ENCODE results near the gene SEC14L3. TPM values are rescaled to one million over a fixed set of nuclear protein-coding genes. Genes with fewer than 3 reads are reported as not detected.

The SEC14L3 gene
- total and polyA plus RNA-seq, 10 of the 15 experiments (the other 5 are each of a cell fraction or from before 2014, with no cell fraction given): 0.03 TPM; not detected in 9

DNA sequence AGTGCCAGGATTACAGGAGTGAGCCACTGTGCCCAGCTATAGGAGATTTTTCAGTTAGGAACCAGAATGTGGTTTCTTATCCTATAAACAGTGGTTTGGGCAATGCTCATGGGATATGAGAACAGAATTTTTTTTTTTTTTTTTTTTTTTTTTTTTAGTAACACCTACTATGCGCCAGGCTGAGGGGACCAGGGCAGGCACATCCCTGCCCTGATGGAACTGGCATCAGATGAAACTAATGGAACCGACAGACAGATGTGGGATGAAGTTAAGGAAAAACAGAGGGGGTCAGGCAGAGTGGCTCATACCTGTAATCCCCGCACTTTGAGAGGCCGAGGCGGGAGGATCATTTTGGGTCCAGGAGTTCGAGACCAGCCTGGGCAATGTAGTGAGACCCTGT lies 28.8 kb upstream of the SEC14L3 start:
- H3K79me2 ChIP-seq (ENCODE audit: control insufficient read depth, insufficient read depth, low read length): no peaks in the 10 kb centered on the region
- DNase-seq (ENCODE audit: low read depth, low spot score) (no peak), ATAC-seq (no peak), FAIRE-seq (no peak)
- peaks cover 0 to 2% of the 10 kb centered on the region in 2 experiments; a peak in 1 of 4 replicates for H3K27me3 ChIP-seq (replicated peaks in 1 of 2; ENCODE audit: control insufficient read depth in 2 of 2, insufficient read depth in 2 of 2, low read length in 1 of 2)
- no peaks in the 10 kb centered on the region for H3K9me3 ChIP-seq (replicated peaks; ENCODE audit: control insufficient read depth, insufficient read depth, low read length)
- BruUV-seq (replicated peaks): no TSS peak
- no peak for TF ChIP-seq EP300 (IDR thresholded peaks at IDR 0.05; ENCODE audit: borderline replicate concordance in 1 of 2, control insufficient read depth in 1 of 2, low read depth in 2 of 2, low read length in 2 of 2)
- TF ChIP-seq NR2F1 (conservative IDR thresholded peaks at IDR 0.05): no peak
- TF ChIP-seq BHLHE40 (IDR thresholded peaks at IDR 0.05; ENCODE audit: borderline replicate concordance in 1 of 2, low read depth in 2 of 2, low read length in 1 of 2): no peak
- TF ChIP-seq RFX5 (IDR thresholded peaks at IDR 0.05; ENCODE audit: low read depth, low read length): no peak
- TF ChIP-seq, protein P1, sequence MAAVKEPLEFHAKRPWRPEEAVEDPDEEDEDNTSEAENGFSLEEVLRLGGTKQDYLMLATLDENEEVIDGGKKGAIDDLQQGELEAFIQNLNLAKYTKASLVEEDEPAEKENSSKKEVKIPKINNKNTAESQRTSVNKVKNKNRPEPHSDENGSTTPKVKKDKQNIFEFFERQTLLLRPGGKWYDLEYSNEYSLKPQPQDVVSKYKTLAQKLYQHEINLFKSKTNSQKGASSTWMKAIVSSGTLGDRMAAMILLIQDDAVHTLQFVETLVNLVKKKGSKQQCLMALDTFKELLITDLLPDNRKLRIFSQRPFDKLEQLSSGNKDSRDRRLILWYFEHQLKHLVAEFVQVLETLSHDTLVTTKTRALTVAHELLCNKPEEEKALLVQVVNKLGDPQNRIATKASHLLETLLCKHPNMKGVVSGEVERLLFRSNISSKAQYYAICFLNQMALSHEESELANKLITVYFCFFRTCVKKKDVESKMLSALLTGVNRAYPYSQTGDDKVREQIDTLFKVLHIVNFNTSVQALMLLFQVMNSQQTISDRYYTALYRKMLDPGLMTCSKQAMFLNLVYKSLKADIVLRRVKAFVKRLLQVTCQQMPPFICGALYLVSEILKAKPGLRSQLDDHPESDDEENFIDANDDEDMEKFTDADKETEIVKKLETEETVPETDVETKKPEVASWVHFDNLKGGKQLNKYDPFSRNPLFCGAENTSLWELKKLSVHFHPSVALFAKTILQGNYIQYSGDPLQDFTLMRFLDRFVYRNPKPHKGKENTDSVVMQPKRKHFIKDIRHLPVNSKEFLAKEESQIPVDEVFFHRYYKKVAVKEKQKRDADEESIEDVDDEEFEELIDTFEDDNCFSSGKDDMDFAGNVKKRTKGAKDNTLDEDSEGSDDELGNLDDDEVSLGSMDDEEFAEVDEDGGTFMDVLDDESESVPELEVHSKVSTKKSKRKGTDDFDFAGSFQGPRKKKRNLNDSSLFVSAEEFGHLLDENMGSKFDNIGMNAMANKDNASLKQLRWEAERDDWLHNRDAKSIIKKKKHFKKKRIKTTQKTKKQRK (IDR thresholded peaks at IDR 0.05; ENCODE audit: low read depth, low read length): no peak
- no peak for TF ChIP-seq ZNF384 (IDR thresholded peaks at IDR 0.05; ENCODE audit: borderline replicate concordance, low read depth, low read length)
- no peak for TF ChIP-seq KAT2A (conservative IDR thresholded peaks at IDR 0.05; ENCODE audit: control insufficient read depth, low read depth, low read length)
- no peak for TF ChIP-seq CBX5 (IDR thresholded peaks at IDR 0.05; ENCODE audit: low read depth)
- TF ChIP-seq FOXK2 (IDR thresholded peaks at IDR 0.05): no peak
- TF ChIP-seq NR2C2 (IDR thresholded peaks at IDR 0.05; ENCODE audit: borderline replicate concordance, control insufficient read depth, insufficient read length, low read depth): no peak
- no peak for TF ChIP-seq ZNF24 (IDR thresholded peaks at IDR 0.05)
- TF ChIP-seq MTA3 (IDR thresholded peaks at IDR 0.05; ENCODE audit: borderline replicate concordance, low read length): no peak
- no peak for TF ChIP-seq EGR1 (IDR thresholded peaks at IDR 0.05; ENCODE audit: borderline replicate concordance in 1 of 2, low read depth in 2 of 2, low read length in 2 of 2)
- TF ChIP-seq YY1 (IDR thresholded peaks at IDR 0.05; ENCODE audit: low read depth, low read length): no peak
- no peak for TF ChIP-seq SMARCA5 (IDR thresholded peaks at IDR 0.05)
- TF ChIP-seq, protein P2, sequence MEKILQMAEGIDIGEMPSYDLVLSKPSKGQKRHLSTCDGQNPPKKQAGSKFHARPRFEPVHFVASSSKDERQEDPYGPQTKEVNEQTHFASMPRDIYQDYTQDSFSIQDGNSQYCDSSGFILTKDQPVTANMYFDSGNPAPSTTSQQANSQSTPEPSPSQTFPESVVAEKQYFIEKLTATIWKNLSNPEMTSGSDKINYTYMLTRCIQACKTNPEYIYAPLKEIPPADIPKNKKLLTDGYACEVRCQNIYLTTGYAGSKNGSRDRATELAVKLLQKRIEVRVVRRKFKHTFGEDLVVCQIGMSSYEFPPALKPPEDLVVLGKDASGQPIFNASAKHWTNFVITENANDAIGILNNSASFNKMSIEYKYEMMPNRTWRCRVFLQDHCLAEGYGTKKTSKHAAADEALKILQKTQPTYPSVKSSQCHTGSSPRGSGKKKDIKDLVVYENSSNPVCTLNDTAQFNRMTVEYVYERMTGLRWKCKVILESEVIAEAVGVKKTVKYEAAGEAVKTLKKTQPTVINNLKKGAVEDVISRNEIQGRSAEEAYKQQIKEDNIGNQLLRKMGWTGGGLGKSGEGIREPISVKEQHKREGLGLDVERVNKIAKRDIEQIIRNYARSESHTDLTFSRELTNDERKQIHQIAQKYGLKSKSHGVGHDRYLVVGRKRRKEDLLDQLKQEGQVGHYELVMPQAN (conservative IDR thresholded peaks at IDR 0.05): no peak
- no peak for TF ChIP-seq TCF3 (IDR thresholded peaks at IDR 0.05; ENCODE audit: borderline replicate concordance, insufficient read depth, low read depth, low read length)
- TF ChIP-seq SIX5 (IDR thresholded peaks at IDR 0.05; ENCODE audit: low read depth, low read length, severe bottlenecking): no peak
- H3K4me1 ChIP-seq (ENCODE audit: control insufficient read depth, insufficient read depth, low read length): no peaks in the 10 kb centered on the region
- RAD21 ChIA-PET (ENCODE audit: unreplicated experiment): no interaction called here
- no peak overlapping the region for H3K9ac ChIP-seq (ENCODE audit: control insufficient read depth, insufficient read depth, low read length)
- no peak overlapping the region for H3K4me2 ChIP-seq (ENCODE audit: control insufficient read depth, insufficient read depth)
- no peaks in the 10 kb centered on the region for H3K36me3 ChIP-seq (ENCODE audit: control insufficient read depth in 2 of 2, insufficient read depth in 2 of 2, low read length in 1 of 2)
- H3K4me3 ChIP-seq: no peak overlapping the region
- SMC1A ChIA-PET (ENCODE audit: uncharacterized antibody, unreplicated experiment): no interaction called here
- POLR2A ChIA-PET: no interaction called here
- H3K27ac ChIP-seq (ENCODE audit: control insufficient read depth, insufficient read depth): no peak overlapping the region
- WGBS (ENCODE audit: insufficient coverage, insufficient replicate concordance, low lambda C conversion rate, missing lambda C conversion rate): 22% methylated on average over 5 of the region's 6 CpGs
- intact Hi-C loops (cut with micrococcal nuclease; ENCODE audit: unreplicated experiment): no loop called here
- CTCF ChIA-PET: no interaction called here
- in situ Hi-C loops (cut with MboI): no loop called here
- H2AFZ ChIP-seq (ENCODE audit: control insufficient read depth, low read depth, low read length): no peak overlapping the region
- no peaks in the 10 kb centered on the region for H4K20me1 ChIP-seq (ENCODE audit: control insufficient read depth, insufficient read depth)

All from GM12878 (cell line).